Astrocyte (in vitro differentiated cells and primary cell): Measurements from ENCODE around the gene PTCD3. TPM values are rescaled to one million over a fixed set of nuclear protein-coding genes. Genes with fewer than 3 reads are reported as not detected.
A peak's percentile ranks its signal among the peaks of the same experiment; 100 is the strongest.

Experiments used
- DNase-seq: peaks from one replicate; pipeline ENCODE4 v3.0.0-alpha.2; 2010; ENCODE audit warnings: low read depth
- FAIRE-seq: peaks from 2 replicates; lab custom pipeline; 2011; peaks lifted over from hg19 to GRCh38; lab: Jason Lieb, UNC
- H2AFZ ChIP-seq: 2 replicates; pipeline ENCODE4 v1.6.0; 2012; ENCODE audit warnings: low read depth, low read length, inconsistent platforms
- H3K27ac ChIP-seq: 2 replicates; pipeline ENCODE4 v1.5.1; 2011; ENCODE audit warnings: low read depth, low read length, inconsistent platforms
- H3K27me3 ChIP-seq: 2 replicates; pipeline ENCODE4 v1.6.0; 2011; ENCODE audit warnings: low read length, inconsistent platforms; ENCODE audit not compliant: insufficient read depth
- H3K36me3 ChIP-seq: 2 replicates; pipeline ENCODE4 v1.5.1; 2011; ENCODE audit warnings: low read length, inconsistent platforms; ENCODE audit not compliant: insufficient read depth
- H3K4me1 ChIP-seq: 2 replicates; pipeline ENCODE4 v1.5.1; 2011; ENCODE audit warnings: low read length, inconsistent platforms; ENCODE audit not compliant: insufficient read depth
- H3K4me2 ChIP-seq: 2 replicates; pipeline ENCODE4 v1.6.0; 2012; ENCODE audit warnings: low read length, inconsistent platforms
- H3K4me3 ChIP-seq: 2 replicates; pipeline ENCODE4 v1.5.1; 2011; ENCODE audit warnings: low read depth, mild to moderate bottlenecking, low read length, inconsistent platforms; ENCODE audit not compliant: insufficient read depth
- H3K79me2 ChIP-seq: 2 replicates; pipeline ENCODE4 v1.6.0; 2012; ENCODE audit warnings: mild to moderate bottlenecking, low read length, inconsistent platforms; ENCODE audit not compliant: insufficient read depth
- H3K9ac ChIP-seq: 2 replicates; pipeline ENCODE4 v1.6.0; 2012; ENCODE audit warnings: mild to moderate bottlenecking, low read length, inconsistent platforms
- H3K9me3 ChIP-seq: 2 replicates; pipeline ENCODE4 v1.5.1; 2012; ENCODE audit warnings: low read depth, mild to moderate bottlenecking, low read length, inconsistent platforms; ENCODE audit not compliant: insufficient read depth
- H4K20me1 ChIP-seq: 2 replicates; pipeline ENCODE4 v1.6.0; 2012; ENCODE audit warnings: low read length, inconsistent platforms; ENCODE audit not compliant: insufficient read depth
- H3K27ac Mint-ChIP-seq: one replicate; pipeline ENCODE4 v1.8.0; 2021; ENCODE audit warnings: mild to moderate bottlenecking, mixed read lengths; ENCODE audit not compliant: unreplicated experiment
- H3K27me3 Mint-ChIP-seq: one replicate; pipeline ENCODE4 v1.8.0; 2021; ENCODE audit warnings: low read depth, mixed read lengths; ENCODE audit not compliant: unreplicated experiment
- H3K36me3 Mint-ChIP-seq: one replicate; pipeline ENCODE4 v1.8.0; 2021; ENCODE audit warnings: low read depth, mixed read lengths; ENCODE audit not compliant: unreplicated experiment
- H3K4me1 Mint-ChIP-seq: one replicate; pipeline ENCODE4 v1.8.0; 2021; ENCODE audit warnings: low read depth, mixed read lengths; ENCODE audit not compliant: unreplicated experiment
- H3K4me3 Mint-ChIP-seq: one replicate; pipeline ENCODE4 v1.8.0; 2021; ENCODE audit warnings: mild to moderate bottlenecking, moderate library complexity, mixed read lengths; ENCODE audit not compliant: unreplicated experiment
- H3K9me3 Mint-ChIP-seq: one replicate; pipeline ENCODE4 v1.8.0; 2021; ENCODE audit warnings: mild to moderate bottlenecking, mixed read lengths; ENCODE audit not compliant: unreplicated experiment
- EZH2 ChIP-seq: IDR thresholded peaks from 2 replicates; pipeline ENCODE4 v1.6.1; 2012; ENCODE audit warnings: mild to moderate bottlenecking, low read length, inconsistent platforms; ENCODE audit not compliant: insufficient read depth
- total RNA-seq: library from RNA; stranded (reverse); gene quantifications from 2 replicates; pipeline ENCODE4 v1.2.1, GENCODE V29; 2021
- TF ChIP-seq, protein P1 (sequence below): IDR thresholded peaks from 2 replicates; pipeline ENCODE4 v1.5.1; 2011; ENCODE audit warnings: low read depth, mild to moderate bottlenecking, inconsistent platforms, low read length, moderate library complexity; ENCODE audit not compliant: insufficient read depth

PTCD3 gene
- total RNA-seq, 1 donor from 2014 or later: 74.5 TPM

DNA sequence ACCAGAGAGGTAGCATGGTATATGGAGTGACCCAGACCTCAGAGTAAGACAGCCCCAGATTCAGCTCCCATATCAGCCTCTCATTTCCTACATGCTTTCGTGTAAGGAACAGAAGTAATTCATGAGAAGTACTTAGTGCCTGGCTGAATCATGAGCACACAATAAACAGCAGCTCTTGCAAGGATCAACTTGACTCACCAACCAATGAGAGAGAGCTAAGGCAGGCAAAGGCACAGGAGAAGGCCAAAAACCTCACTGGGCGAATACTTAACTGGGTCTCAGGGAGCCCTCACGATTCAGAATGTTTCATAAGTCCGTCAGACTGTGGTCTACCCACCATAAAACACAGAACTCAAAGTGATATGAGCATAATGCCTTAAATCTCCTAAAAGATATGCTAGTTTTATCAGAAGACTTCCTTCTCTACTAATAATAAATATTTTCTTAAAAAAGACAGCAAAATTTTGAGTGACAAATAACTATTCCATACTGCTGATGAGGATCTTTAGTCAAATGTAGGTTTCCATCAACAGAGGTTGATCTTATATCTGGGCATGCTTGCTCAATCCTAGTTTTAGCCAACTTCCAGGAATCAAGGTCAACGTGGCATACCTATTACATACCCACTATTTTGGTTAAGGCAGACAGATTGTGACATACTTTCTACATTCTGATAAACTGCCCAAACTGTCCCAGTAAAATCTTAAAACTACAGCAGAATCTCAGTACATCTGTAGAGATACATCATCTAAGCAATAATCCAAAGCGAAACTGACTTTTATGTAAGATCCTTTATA is 54.3 kb downstream of the PTCD3 start:
- H3K4me3 Mint-ChIP-seq: no peak overlapping the region

DNA sequence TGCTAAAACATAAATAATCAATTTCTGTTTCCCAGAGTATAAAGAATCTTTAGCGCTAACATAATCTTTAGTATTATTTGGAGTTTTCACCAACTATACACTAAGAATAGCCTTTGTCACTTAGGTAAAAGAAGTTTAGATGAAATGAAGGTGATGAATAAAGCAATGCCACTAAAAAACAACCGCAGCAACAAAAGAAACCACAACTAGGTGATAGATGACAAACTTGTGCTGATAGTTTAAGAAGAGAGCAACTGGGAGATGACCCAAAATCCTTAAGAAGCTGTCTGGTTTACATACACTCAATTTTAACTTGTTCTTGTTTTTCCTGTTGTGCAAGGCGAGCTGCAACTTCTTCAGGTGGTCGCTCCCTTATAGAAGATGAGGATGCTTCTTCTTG is 64.4 kb downstream of the PTCD3 start:
- no peak overlapping the region for H3K27ac ChIP-seq
- H3K79me2 ChIP-seq: peaks cover 22% of the 10 kb centered on the region
- Mint-ChIP-seq H3K4me3 (no peak overlapping the region), H3K27me3 (no peaks in the 10 kb centered on the region), H3K4me1 (peaks cover 3% of the 10 kb centered on the region), H3K27ac (no peak overlapping the region), H3K36me3 (peaks cover 7% of the 10 kb centered on the region), H3K9me3 (no peaks in the 10 kb centered on the region)
- H3K27me3 ChIP-seq: no peaks in the 10 kb centered on the region
- H3K36me3 ChIP-seq: peaks cover 32% of the 10 kb centered on the region
- no peaks in the 10 kb centered on the region for H3K4me1 ChIP-seq
- FAIRE-seq (no peak), DNase-seq (no peak)
- no peak overlapping the region for H2AFZ ChIP-seq
- peaks cover 28% of the 10 kb centered on the region for H4K20me1 ChIP-seq
- TF ChIP-seq, protein P1, sequence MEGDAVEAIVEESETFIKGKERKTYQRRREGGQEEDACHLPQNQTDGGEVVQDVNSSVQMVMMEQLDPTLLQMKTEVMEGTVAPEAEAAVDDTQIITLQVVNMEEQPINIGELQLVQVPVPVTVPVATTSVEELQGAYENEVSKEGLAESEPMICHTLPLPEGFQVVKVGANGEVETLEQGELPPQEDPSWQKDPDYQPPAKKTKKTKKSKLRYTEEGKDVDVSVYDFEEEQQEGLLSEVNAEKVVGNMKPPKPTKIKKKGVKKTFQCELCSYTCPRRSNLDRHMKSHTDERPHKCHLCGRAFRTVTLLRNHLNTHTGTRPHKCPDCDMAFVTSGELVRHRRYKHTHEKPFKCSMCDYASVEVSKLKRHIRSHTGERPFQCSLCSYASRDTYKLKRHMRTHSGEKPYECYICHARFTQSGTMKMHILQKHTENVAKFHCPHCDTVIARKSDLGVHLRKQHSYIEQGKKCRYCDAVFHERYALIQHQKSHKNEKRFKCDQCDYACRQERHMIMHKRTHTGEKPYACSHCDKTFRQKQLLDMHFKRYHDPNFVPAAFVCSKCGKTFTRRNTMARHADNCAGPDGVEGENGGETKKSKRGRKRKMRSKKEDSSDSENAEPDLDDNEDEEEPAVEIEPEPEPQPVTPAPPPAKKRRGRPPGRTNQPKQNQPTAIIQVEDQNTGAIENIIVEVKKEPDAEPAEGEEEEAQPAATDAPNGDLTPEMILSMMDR: no peak
- no peak for TF ChIP-seq EZH2
- no peaks in the 10 kb centered on the region for H3K9me3 ChIP-seq
- no peak overlapping the region for H3K9ac ChIP-seq
- H3K4me2 ChIP-seq: no peak overlapping the region
- no peak overlapping the region for H3K4me3 ChIP-seq

More for the DNA sequence above, 54.3 kb downstream of the PTCD3 start:
- H3K27ac ChIP-seq: no peak overlapping the region
- no peak for FAIRE-seq
- no peak overlapping the region for H2AFZ ChIP-seq
- H3K4me2 ChIP-seq: no peak overlapping the region
- DNase-seq: peak; percentile 10
- no peaks in the 10 kb centered on the region for H3K4me1 Mint-ChIP-seq
- H4K20me1 ChIP-seq: peaks cover 3% of the 10 kb centered on the region
- peaks cover 55% of the 10 kb centered on the region for H3K36me3 ChIP-seq
- no peaks in the 10 kb centered on the region for H3K27me3 Mint-ChIP-seq
- no peaks in the 10 kb centered on the region for H3K9me3 Mint-ChIP-seq
- H3K27me3 ChIP-seq: no peaks in the 10 kb centered on the region
- peaks cover 12% of the 10 kb centered on the region for H3K36me3 Mint-ChIP-seq
- no peaks in the 10 kb centered on the region for H3K9me3 ChIP-seq
- H3K79me2 ChIP-seq: no peaks in the 10 kb centered on the region
- H3K4me3 ChIP-seq: no peak overlapping the region
- H3K9ac ChIP-seq: no peak overlapping the region
- H3K27ac Mint-ChIP-seq: no peak overlapping the region
- TF ChIP-seq, protein P1: no peak
- TF ChIP-seq EZH2: no peak
- H3K4me1 ChIP-seq: no peaks in the 10 kb centered on the region

DNA sequence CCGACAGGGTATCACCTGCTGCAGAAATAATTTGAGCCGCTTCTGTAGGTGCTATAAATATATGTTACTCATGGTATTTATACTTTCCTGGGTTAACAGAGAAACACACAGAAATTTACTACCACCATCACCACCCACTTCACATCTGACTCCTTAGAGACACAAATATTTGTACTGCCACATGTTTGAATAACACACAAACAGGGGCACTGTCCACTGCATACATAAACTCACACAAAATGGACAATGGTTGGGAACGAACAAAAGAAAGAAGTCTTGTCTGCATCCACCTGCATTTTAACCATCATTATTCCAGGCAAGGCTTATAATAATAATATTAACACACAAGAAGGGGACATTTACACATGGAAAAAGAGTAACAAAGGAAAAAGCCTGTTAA is 65.3 kb downstream of the PTCD3 start:
- Histone ChIP-seq H3K4me3 (no peak overlapping the region), H3K36me3 (peaks cover 30% of the 10 kb centered on the region), H2AFZ (no peak overlapping the region), H3K27ac (no peak overlapping the region), H3K4me2 (no peak overlapping the region), H4K20me1 (peaks cover 37% of the 10 kb centered on the region), H3K9me3 (no peaks in the 10 kb centered on the region), H3K4me1 (no peaks in the 10 kb centered on the region), H3K9ac (no peak overlapping the region), H3K27me3 (no peaks in the 10 kb centered on the region), H3K79me2 (peaks cover 30% of the 10 kb centered on the region)
- H3K27me3 Mint-ChIP-seq: no peaks in the 10 kb centered on the region
- TF ChIP-seq, protein P1: no peak
- no peak for TF ChIP-seq EZH2
- peaks cover 9% of the 10 kb centered on the region for H3K36me3 Mint-ChIP-seq
- no peaks in the 10 kb centered on the region for H3K9me3 Mint-ChIP-seq
- DNase-seq: no peak
- peaks cover 5% of the 10 kb centered on the region for H3K4me1 Mint-ChIP-seq
- FAIRE-seq: no peak
- H3K27ac Mint-ChIP-seq: no peak overlapping the region
- no peak overlapping the region for H3K4me3 Mint-ChIP-seq
